Activated T-cell treated with anti-CD3 and anti-CD28 coated beads, Interleukin-2, amount 50 U/mL, for 4 hours (primary cell): ENCODE results near the gene ASH1L. TPM values are rescaled to one million over a fixed set of nuclear protein-coding genes. Genes with fewer than 3 reads are reported as not detected.

Experiments
- ATAC-seq, 2 donors: fragments of 200-7000 bp; cut with Tn5 transposase; one replicate each; pipeline ENCODE4 v1.10.0; 2021
- DNase-seq: peaks from one replicate; pipeline ENCODE4 v3.0.0-alpha.2; 2020
- H3K27me3 Mint-ChIP-seq: one replicate; pipeline ENCODE4 v1.8.0; 2021; ENCODE audit warnings: low read depth, mixed read lengths
- H3K36me3 Mint-ChIP-seq: one replicate; pipeline ENCODE4 v1.8.0; 2022; ENCODE audit warnings: mixed read lengths; ENCODE audit not compliant: insufficient read depth
- H3K4me1 Mint-ChIP-seq: one replicate; pipeline ENCODE4 v1.8.0; 2021; ENCODE audit warnings: low read depth, mixed read lengths
- H3K4me3 Mint-ChIP-seq: one replicate; pipeline ENCODE4 v1.8.0; 2021; ENCODE audit warnings: mild to moderate bottlenecking, moderate library complexity, mixed read lengths
- H3K9me3 Mint-ChIP-seq: one replicate; pipeline ENCODE4 v1.8.0; 2021; ENCODE audit warnings: mixed read lengths
- total RNA-seq, 3 donors: library from RNA; stranded (reverse); gene quantifications; one replicate each; pipeline ENCODE4 v1.2.1, GENCODE V29; 2021

ASH1L gene
- total RNA-seq, 3 donors from 2014 or later, result 23.9 to 27.7 (median 25.5) TPM

DNA sequence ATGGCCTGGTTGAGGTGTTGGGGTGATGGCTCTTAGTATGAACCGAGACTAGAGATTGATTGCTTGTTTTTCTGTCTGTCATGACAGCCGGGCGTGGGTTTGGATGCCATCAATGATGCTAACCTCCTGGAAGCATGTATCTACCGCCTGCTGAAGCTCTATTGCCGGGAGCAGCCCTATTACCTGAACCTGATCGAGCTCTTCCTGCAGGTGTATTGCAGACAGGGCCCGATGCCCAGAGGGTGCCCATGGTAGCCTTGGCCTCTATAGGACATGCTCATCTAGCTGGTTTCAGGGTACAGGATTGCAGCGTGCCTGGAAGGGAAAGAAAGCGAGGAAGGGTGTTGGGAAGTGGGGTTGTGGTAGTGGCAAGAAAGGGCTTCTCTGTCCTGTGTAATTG is 244.5 kb downstream of the ASH1L start:
- Mint-ChIP-seq H3K4me1 (peaks cover 23% of the 10 kb centered on the region), H3K9me3 (no peaks in the 10 kb centered on the region), H3K4me3 (no peak overlapping the region), H3K27me3 (no peaks in the 10 kb centered on the region), H3K36me3 (peaks cover 9% of the 10 kb centered on the region)
- DNase-seq (no peak), ATAC-seq (no peak)

DNA sequence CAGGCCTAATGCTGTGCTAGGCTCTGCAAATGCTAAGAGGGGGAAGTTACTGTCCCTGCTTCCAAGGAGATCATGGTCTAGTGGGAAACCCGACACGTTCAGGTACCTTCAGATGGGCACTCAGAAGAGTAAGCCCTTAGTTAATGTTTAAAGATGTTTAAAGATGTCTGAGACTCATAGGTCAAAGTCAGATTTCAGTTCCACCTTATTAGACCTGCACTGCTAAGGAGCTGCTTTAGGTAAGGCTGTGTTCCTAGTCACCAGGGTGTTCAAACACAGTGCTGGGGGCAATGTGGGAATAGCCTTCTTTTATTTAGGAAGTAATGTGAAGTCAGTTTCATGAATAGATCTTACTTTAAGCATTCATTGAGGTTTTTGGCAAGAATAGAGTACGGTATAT is 245.7 kb downstream of the ASH1L start:
- ATAC-seq (no peak), DNase-seq (no peak)
- H3K4me1 Mint-ChIP-seq, result peaks cover 20% of the 10 kb centered on the region
- H3K4me3 Mint-ChIP-seq, result no peak overlapping the region
- H3K36me3 Mint-ChIP-seq, result peaks cover 14% of the 10 kb centered on the region
- no peaks in the 10 kb centered on the region for H3K27me3 Mint-ChIP-seq
- H3K9me3 Mint-ChIP-seq, result no peaks in the 10 kb centered on the region

DNA sequence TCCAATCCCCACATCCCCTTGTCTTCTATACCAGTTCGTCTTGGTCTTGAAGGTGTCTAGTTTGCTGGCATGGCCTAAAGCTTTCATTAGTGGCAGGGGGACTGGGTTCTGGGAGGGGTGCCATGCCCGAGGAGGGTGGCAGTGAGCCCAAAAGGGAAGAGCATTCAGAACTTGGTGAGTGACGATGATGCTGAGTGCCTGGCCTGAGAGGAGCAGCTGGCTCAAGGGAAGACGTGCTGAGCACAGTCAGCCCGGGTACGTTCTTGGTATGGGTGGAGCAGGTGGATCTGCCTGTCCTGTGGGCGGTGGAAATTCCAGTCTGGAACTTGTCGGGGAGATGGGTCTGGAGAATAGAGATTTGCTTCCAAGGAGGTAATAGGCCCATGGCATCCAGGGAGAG is 249.3 kb downstream of the ASH1L start:
- Mint-ChIP-seq H3K27me3 (no peaks in the 10 kb centered on the region), H3K4me3 (no peak overlapping the region), H3K36me3 (peaks cover 21% of the 10 kb centered on the region), H3K4me1 (peaks cover 21% of the 10 kb centered on the region), H3K9me3 (no peaks in the 10 kb centered on the region)
- DNase-seq (no peak), ATAC-seq (no peak)

DNA sequence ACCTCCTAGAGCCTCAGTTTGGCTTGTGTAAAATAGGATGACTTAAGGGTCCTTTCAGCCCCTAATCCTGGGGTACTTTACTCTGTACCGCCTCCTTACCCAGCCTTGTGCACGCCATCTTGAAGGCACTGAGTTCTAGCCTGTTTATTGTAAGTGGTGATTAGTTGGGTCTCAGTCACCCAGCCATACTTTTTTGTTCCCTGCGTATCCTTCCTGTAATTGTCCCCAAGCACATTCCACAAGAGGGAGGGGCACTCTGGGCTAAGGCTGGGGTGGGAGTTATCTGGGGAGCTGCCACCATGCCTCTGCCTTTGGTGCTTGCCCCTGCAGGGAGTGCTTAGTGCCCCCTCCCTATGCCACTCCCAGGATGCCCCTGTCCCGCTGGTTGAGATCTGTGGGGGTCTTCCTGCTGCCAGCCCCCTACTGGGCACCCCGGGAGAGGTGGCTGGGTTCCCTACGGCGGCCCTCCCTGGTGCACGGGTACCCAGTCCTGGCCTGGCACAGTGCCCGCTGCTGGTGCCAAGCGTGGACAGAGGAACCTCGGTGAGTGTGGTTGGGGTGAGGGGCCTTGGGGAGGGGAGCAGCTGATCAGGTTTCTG is 253.1 kb downstream of the ASH1L start:
- peaks cover 24% of the 10 kb centered on the region for H3K4me1 Mint-ChIP-seq
- DNase-seq (no peak), ATAC-seq (no peak)
- H3K36me3 Mint-ChIP-seq, result peaks cover 21% of the 10 kb centered on the region
- H3K27me3 Mint-ChIP-seq, result no peaks in the 10 kb centered on the region
- H3K4me3 Mint-ChIP-seq, result peak overlapping the region; percentile 97
- H3K9me3 Mint-ChIP-seq, result no peaks in the 10 kb centered on the region

GRCh38 chr1:155308493-155309422 is 253.8 kb downstream of the ASH1L start, which contains the start of gene FDPS:
Gene FDPS (plus strand): TSS chr1:155308866. CDS start chr1:155309790, 924 bp downstream.
- ATAC-seq (peak; percentile 97 to 99), DNase-seq (peak; percentile 95)
- H3K9me3 Mint-ChIP-seq, result no peaks in the 10 kb centered on the region
- no peaks in the 10 kb centered on the region for H3K27me3 Mint-ChIP-seq
- peaks cover 24% of the 10 kb centered on the region for H3K4me1 Mint-ChIP-seq
- peak within 1 kb of the TSS; percentile 97 for H3K4me3 Mint-ChIP-seq
- peaks cover 21% of the 10 kb centered on the region for H3K36me3 Mint-ChIP-seq

- Mint-ChIP-seq H3K27me3 (no peaks in the 10 kb centered on the region), H3K4me1 (peaks cover 22% of the 10 kb centered on the region), H3K9me3 (no peaks in the 10 kb centered on the region), H3K36me3 (peaks cover 15% of the 10 kb centered on the region), H3K4me3 (peak overlapping the region; percentile 11)
- DNase-seq (no peak), ATAC-seq (no peak)
These were observed 255.3 kb downstream of the ASH1L start for GRCh38 chr1:155307247-155307740.

DNA sequence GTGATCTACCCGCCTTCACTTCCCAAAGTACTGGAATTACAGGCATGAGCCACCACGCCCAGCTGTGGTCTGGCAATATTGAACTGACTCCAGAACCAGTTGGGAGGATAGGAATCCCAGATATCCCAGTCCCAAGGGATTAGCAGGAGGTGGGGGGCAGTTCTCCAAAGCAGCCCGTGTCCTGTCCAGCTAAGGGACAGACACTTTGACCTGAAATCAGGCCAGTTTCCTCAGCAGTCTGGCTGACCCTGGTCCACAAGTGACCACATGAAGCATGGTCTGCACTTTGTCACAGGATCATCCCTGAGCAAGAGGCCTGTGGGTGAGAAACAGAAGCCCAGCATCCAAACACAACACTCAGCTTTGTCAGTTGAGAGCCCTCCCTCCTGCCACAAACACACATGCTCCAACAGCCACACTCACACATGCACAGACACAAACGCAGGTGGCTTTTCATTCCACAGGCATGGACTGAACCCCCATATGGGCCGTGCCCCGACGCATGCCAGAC is 256.7 kb downstream of the ASH1L start:
- Mint-ChIP-seq H3K27me3 (no peaks in the 10 kb centered on the region), H3K9me3 (no peaks in the 10 kb centered on the region), H3K4me3 (no peak overlapping the region), H3K36me3 (peaks cover 4% of the 10 kb centered on the region), H3K4me1 (peaks cover 19% of the 10 kb centered on the region)
- DNase-seq, result no peak
- ATAC-seq, result no peak

GRCh38 chr1:155304558-155305063 is 258.0 kb downstream of the ASH1L start:
- Mint-ChIP-seq H3K4me3 (no peak overlapping the region), H3K27me3 (no peaks in the 10 kb centered on the region), H3K9me3 (no peaks in the 10 kb centered on the region), H3K36me3 (no peaks in the 10 kb centered on the region), H3K4me1 (peaks cover 9% of the 10 kb centered on the region)
- ATAC-seq (no peak), DNase-seq (no peak)

- no peak within 1 kb of the TSS for H3K4me3 Mint-ChIP-seq
- H3K36me3 Mint-ChIP-seq, result no peaks in the 10 kb centered on the region
- DNase-seq (no peak), ATAC-seq (no peak)
- no peaks in the 10 kb centered on the region for H3K9me3 Mint-ChIP-seq
- peaks cover 2% of the 10 kb centered on the region for H3K4me1 Mint-ChIP-seq
- peaks cover 13% of the 10 kb centered on the region for H3K27me3 Mint-ChIP-seq
These were observed 261.2 kb downstream of the ASH1L start, which contains the start of gene PKLR for GRCh38 chr1:155301342-155301841. Gene PKLR (minus strand): TSS chr1:155301438. CDS start chr1:155301395, 43 bp downstream.

DNA sequence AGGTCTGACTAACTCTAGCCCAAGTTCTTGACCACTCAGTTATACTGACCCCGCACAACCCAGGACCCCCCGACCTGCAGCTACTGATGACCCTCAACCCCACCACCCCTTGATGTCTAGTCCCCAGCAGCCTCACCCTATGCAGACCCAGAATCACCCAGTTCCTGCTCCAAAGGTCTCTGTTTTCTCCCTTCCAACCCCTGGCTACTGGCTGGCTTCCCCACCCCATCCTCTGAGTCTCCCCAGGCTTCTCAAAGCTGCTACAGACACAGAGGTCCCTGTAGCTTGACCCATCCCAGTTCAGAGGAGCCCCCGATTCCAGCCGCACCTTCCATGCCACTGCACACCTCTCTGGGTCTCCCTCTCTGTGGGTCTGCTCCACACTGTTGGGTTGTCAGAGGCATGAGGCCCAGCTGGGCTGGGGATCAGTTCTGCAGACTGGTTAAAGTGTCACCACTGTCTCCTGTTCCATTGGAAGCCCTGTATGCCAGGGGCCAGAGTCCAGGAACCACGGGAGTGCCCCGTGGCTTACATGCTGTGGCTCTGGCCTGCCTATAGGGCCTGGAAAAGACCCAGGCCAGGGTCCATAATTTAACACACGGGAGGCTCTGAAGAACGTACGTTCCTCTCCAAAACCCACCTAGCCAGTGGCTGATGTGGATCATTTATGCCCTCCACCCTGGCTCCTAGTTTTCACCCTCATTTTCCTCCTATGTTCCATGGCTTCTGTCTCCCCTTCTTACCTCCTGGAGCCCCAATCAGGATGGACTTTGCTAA is 261.9 kb downstream of the ASH1L start:
- H3K36me3 Mint-ChIP-seq, result no peaks in the 10 kb centered on the region
- no peaks in the 10 kb centered on the region for H3K4me1 Mint-ChIP-seq
- DNase-seq (no peak), ATAC-seq (no peak)
- no peaks in the 10 kb centered on the region for H3K9me3 Mint-ChIP-seq
- no peak overlapping the region for H3K4me3 Mint-ChIP-seq
- peaks cover 18% of the 10 kb centered on the region for H3K27me3 Mint-ChIP-seq

DNA sequence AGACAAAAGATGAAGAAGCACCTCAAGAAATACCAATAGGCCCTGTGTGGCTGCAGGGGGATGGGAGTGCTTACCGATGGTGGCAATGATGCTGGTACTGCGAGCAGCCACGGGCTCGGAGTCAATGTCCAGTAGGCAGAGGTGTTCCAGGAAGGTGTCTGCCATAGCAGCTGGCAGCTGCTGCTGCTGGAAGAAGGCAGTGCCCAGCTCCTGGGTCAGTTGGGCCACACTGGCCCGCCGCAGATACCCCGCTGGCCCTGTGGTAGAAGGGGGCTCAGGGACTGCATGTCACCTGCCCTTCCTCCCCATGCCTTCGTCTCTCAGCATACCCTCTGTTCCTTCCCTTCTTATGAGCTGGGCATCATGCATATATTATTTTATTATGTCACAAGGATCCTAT is 262.6 kb downstream of the ASH1L start:
- DNase-seq (no peak), ATAC-seq (no peak)
- H3K4me1 Mint-ChIP-seq, result no peaks in the 10 kb centered on the region
- H3K27me3 Mint-ChIP-seq, result peaks cover 22% of the 10 kb centered on the region
- no peaks in the 10 kb centered on the region for H3K9me3 Mint-ChIP-seq
- no peaks in the 10 kb centered on the region for H3K36me3 Mint-ChIP-seq
- H3K4me3 Mint-ChIP-seq, result no peak overlapping the region

GRCh38 chr1:155297384-155297783 is 265.2 kb downstream of the ASH1L start:
- Mint-ChIP-seq H3K9me3 (no peaks in the 10 kb centered on the region), H3K4me1 (peaks cover 4% of the 10 kb centered on the region), H3K27me3 (peaks cover 33% of the 10 kb centered on the region), H3K36me3 (no peaks in the 10 kb centered on the region), H3K4me3 (no peak overlapping the region)
- ATAC-seq (no peak), DNase-seq (no peak)

DNA sequence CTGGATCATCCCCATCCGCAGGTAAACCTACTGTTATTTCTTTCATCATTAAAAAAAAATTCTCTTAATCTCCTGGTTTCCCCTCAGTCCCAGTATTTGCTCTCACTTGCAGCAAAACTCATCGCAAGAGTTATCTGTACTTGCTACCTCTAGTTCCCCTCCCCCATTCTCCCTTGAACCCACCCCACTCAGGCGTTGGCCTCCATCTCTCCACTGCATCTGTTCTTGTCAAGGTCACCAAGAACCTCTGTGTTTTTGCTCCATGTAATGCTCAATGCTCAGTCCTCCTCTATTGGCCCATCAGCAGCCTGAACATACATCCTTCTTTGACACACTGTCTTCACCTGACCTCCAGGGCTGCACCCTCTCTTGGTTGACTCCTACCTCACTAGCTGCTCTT is 265.9 kb downstream of the ASH1L start:
- Mint-ChIP-seq H3K4me3 (no peak overlapping the region), H3K4me1 (peaks cover 4% of the 10 kb centered on the region), H3K9me3 (no peaks in the 10 kb centered on the region), H3K36me3 (no peaks in the 10 kb centered on the region), H3K27me3 (peaks cover 33% of the 10 kb centered on the region)
- ATAC-seq (no peak), DNase-seq (no peak)

DNA sequence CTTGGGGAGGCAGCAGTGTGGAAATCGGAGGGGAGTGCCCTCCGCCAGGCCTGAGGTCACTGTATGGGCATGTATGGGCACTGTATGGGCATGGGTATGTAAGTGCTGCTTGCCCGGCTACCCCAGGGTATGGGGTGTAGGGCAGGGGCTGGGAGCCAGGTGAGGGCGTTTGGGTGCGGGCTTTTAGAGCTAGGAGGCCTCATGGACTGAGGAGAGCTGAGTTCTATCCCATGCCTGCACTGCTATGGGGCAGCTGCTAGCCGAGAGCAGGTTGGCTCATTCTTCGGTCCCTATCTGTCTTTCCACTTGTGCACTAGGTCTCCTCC is 266.7 kb downstream of the ASH1L start:
- H3K9me3 Mint-ChIP-seq, result no peaks in the 10 kb centered on the region
- DNase-seq (no peak), ATAC-seq (no peak)
- peaks cover 33% of the 10 kb centered on the region for H3K27me3 Mint-ChIP-seq
- H3K4me3 Mint-ChIP-seq, result no peak overlapping the region
- peaks cover 4% of the 10 kb centered on the region for H3K4me1 Mint-ChIP-seq
- H3K36me3 Mint-ChIP-seq, result no peaks in the 10 kb centered on the region
